GM18517 (cell line): ENCODE data around the gene PDE11A.
"Not testable (repeated sequence)": the region's sequence is repeated elsewhere in the genome, so short reads cannot be mapped to it uniquely, and the experiment has no call there.

Experiments
- ATAC-seq: cut with Tn5 transposase; IDR thresholded peaks from one replicate; pipeline ENCODE4 v1.9.1; 2021; ENCODE audit warnings: mild to moderate bottlenecking, moderate library complexity; ENCODE audit not compliant: unreplicated experiment

PDE11A gene

GRCh38 chr2:178075006-178075326, 2.4 kb upstream of the PDE11A start:
- no peak for ATAC-seq

GRCh38 chr2:178074123-178075005, 1.8 kb upstream of the PDE11A start:
- ATAC-seq, result no peak

- ATAC-seq, result no peak
Measured at GRCh38 chr2:178072000-178072382, 586 bp downstream of the PDE11A start.

GRCh38 chr2:178070824-178071223, 1.8 kb downstream of the PDE11A start:
- no peak for ATAC-seq

- no peak for ATAC-seq
Measured at GRCh38 chr2:178069551-178069950, 3.0 kb downstream of the PDE11A start.

GRCh38 chr2:178068823-178069454, 3.6 kb downstream of the PDE11A start:
- no peak for ATAC-seq

GRCh38 chr2:178066890-178067669, 5.5 kb downstream of the PDE11A start:
- ATAC-seq, result no peak

- ATAC-seq, result no peak
Measured at GRCh38 chr2:178066324-178066723, 6.3 kb downstream of the PDE11A start.

GRCh38 chr2:178059681-178060080, 12.9 kb downstream of the PDE11A start:
- ATAC-seq, result no peak

- no peak for ATAC-seq
Measured at GRCh38 chr2:178059111-178059510, 13.5 kb downstream of the PDE11A start.

- ATAC-seq, result no peak
Measured at GRCh38 chr2:178057179-178057680, 15.3 kb downstream of the PDE11A start.

- no peak for ATAC-seq
Measured at GRCh38 chr2:178056345-178056744, 16.2 kb downstream of the PDE11A start.

GRCh38 chr2:178051257-178051656, 21.3 kb downstream of the PDE11A start:
- ATAC-seq, result not testable (repeated sequence)

GRCh38 chr2:178047391-178047790, 25.2 kb downstream of the PDE11A start:
- no peak for ATAC-seq

- no peak for ATAC-seq
Measured at GRCh38 chr2:178044836-178045235, 27.7 kb downstream of the PDE11A start.

GRCh38 chr2:178043266-178043665, 29.3 kb downstream of the PDE11A start:
- ATAC-seq, result no peak

- ATAC-seq, result not testable (repeated sequence)
Measured at GRCh38 chr2:178033583-178033982, 39.0 kb downstream of the PDE11A start.

- no peak for ATAC-seq
Measured at GRCh38 chr2:178029342-178029741, 43.2 kb downstream of the PDE11A start.

GRCh38 chr2:178025551-178026185, 46.9 kb downstream of the PDE11A start:
- no peak for ATAC-seq

- ATAC-seq, result no peak
Measured at GRCh38 chr2:178018141-178018540, 54.4 kb downstream of the PDE11A start.

GRCh38 chr2:178016612-178017011, 56.0 kb downstream of the PDE11A start:
- ATAC-seq, result no peak
